ENCODE measurements around the gene PXMP2.

GRCh38 chr12:132748319-132748718 lies 60.9 kb downstream of the PXMP2 start:
- no peak for TF ChIP-seq CTCF (IDR thresholded peaks at IDR 0.05)
- no peak for TF ChIP-seq EZH2 (IDR thresholded peaks at IDR 0.05)

Measured in neural progenitor cell (in vitro differentiated cells).